GM18499 (cell line): ENCODE data around the gene CPVL.

Experiments used
- ATAC-seq: cut with Tn5 transposase; IDR thresholded peaks from one replicate; pipeline ENCODE4 v1.9.1; 2021; ENCODE audit warnings: moderate number of reproducible peaks; ENCODE audit not compliant: insufficient read depth, unreplicated experiment

CPVL gene

GRCh38 chr7:29019387-29019786 is 127.0 kb downstream of the CPVL start:
- ATAC-seq = no peak

GRCh38 chr7:29017713-29018112 is 128.6 kb downstream of the CPVL start:
- no peak for ATAC-seq

GRCh38 chr7:29014725-29015124 is 131.6 kb downstream of the CPVL start:
- ATAC-seq = no peak

- ATAC-seq = no peak
Observed at GRCh38 chr7:29013931-29014330, 132.4 kb downstream of the CPVL start.

GRCh38 chr7:29013082-29013695 is 133.1 kb downstream of the CPVL start:
- no peak for ATAC-seq

GRCh38 chr7:29009947-29010346 is 136.4 kb downstream of the CPVL start:
- no peak for ATAC-seq

- ATAC-seq = no peak
Observed at GRCh38 chr7:29008590-29008989, 137.7 kb downstream of the CPVL start.

GRCh38 chr7:29007127-29007526 is 139.2 kb downstream of the CPVL start:
- no peak for ATAC-seq

- no peak for ATAC-seq
Observed at GRCh38 chr7:29005829-29006228, 140.5 kb downstream of the CPVL start.

GRCh38 chr7:29005406-29005805 is 140.9 kb downstream of the CPVL start:
- no peak for ATAC-seq

- ATAC-seq = no peak
Observed at GRCh38 chr7:29003703-29004102, 142.6 kb downstream of the CPVL start.

- no peak for ATAC-seq
Observed at GRCh38 chr7:29000717-29001076, 145.6 kb downstream of the CPVL start.

- ATAC-seq = no peak
Observed at GRCh38 chr7:28999895-29000716, 146.2 kb downstream of the CPVL start.

GRCh38 chr7:28999427-28999826 is 146.9 kb downstream of the CPVL start:
- no peak for ATAC-seq

GRCh38 chr7:28998105-28998504 is 148.2 kb downstream of the CPVL start:
- no peak for ATAC-seq

- ATAC-seq = no peak
Observed at GRCh38 chr7:28996836-28997235, 149.5 kb downstream of the CPVL start.

- no peak for ATAC-seq
Observed at GRCh38 chr7:28993371-28993770, 153.0 kb downstream of the CPVL start.

GRCh38 chr7:28992798-28993197 is 153.5 kb downstream of the CPVL start:
- ATAC-seq = no peak

GRCh38 chr7:28990200-28990960 is 156.0 kb downstream of the CPVL start:
- ATAC-seq = no peak

GRCh38 chr7:28989211-28989980 is 156.9 kb downstream of the CPVL start:
- ATAC-seq = no peak

GRCh38 chr7:28988810-28989209 is 157.5 kb downstream of the CPVL start:
- ATAC-seq = no peak
